HG02840 (cell line): ENCODE results near the gene GPC6.

Source experiments
- ATAC-seq: cut with Tn5 transposase; IDR thresholded peaks from one replicate; pipeline ENCODE4 v1.9.1; 2021; ENCODE audit warnings: mild to moderate bottlenecking, moderate library complexity, moderate number of reproducible peaks; ENCODE audit not compliant: unreplicated experiment, low FRiP score

The GPC6 gene

GRCh38 chr13:94389604-94390351 is 1163.2 kb downstream of the GPC6 start:
- no peak for ATAC-seq

GRCh38 chr13:94390881-94391280 is 1164.3 kb downstream of the GPC6 start:
- ATAC-seq: no peak

- ATAC-seq: no peak
Measured at GRCh38 chr13:94394723-94395122, 1168.1 kb downstream of the GPC6 start.

- no peak for ATAC-seq
Measured at GRCh38 chr13:94395860-94396259, 1169.3 kb downstream of the GPC6 start.

- no peak for ATAC-seq
Measured at GRCh38 chr13:94399812-94400211, 1173.2 kb downstream of the GPC6 start.

- no peak for ATAC-seq
Measured at GRCh38 chr13:94400874-94401273, 1174.3 kb downstream of the GPC6 start.

GRCh38 chr13:94408314-94409036 is 1181.9 kb downstream of the GPC6 start:
- no peak for ATAC-seq

GRCh38 chr13:94411747-94412146 is 1185.1 kb downstream of the GPC6 start:
- no peak for ATAC-seq

GRCh38 chr13:94412870-94413597 is 1186.4 kb downstream of the GPC6 start:
- ATAC-seq: no peak

GRCh38 chr13:94413598-94413944 is 1187.0 kb downstream of the GPC6 start:
- no peak for ATAC-seq

- ATAC-seq: no peak
Measured at GRCh38 chr13:94414141-94414540, 1187.5 kb downstream of the GPC6 start.

GRCh38 chr13:94414708-94415107 is 1188.1 kb downstream of the GPC6 start:
- no peak for ATAC-seq

GRCh38 chr13:94415500-94416237 is 1189.1 kb downstream of the GPC6 start:
- ATAC-seq: no peak

GRCh38 chr13:94416454-94417080 is 1190.0 kb downstream of the GPC6 start:
- ATAC-seq: no peak

- ATAC-seq: no peak
Measured at GRCh38 chr13:94417294-94417693, 1190.7 kb downstream of the GPC6 start.

GRCh38 chr13:94419304-94419924 is 1192.8 kb downstream of the GPC6 start:
- no peak for ATAC-seq

- ATAC-seq: no peak
Measured at GRCh38 chr13:94419925-94420305, 1193.3 kb downstream of the GPC6 start.

GRCh38 chr13:94427313-94427953 is 1200.8 kb downstream of the GPC6 start:
- ATAC-seq: no peak

GRCh38 chr13:94431574-94431973 is 1205.0 kb downstream of the GPC6 start:
- no peak for ATAC-seq
